MM.1S (cell line): ENCODE results near the gene COL18A1.

ENCODE experiments used
- CTCF ChIP-seq: fragments of 300-600 bp; sonication (generic); IDR thresholded peaks from 2 replicates; pipeline ENCODE4 v1.5.1; 2016; ENCODE audit warnings: antibody characterized with exemption, low read length, mixed read lengths
- EZH2 ChIP-seq: fragments of 300-600 bp; sonication (generic); optimal IDR thresholded peaks from 2 replicates; pipeline ENCODE3; 2017; ENCODE audit warnings: low read depth, mild to moderate bottlenecking, antibody characterized with exemption, low read length, mixed read lengths

- no peak for TF ChIP-seq EZH2
- no peak for TF ChIP-seq CTCF
Measured at GRCh38 chr21:45371081-45371480, 33.9 kb upstream of the COL18A1 start.
